NCI-H82 (cell line): ENCODE measurements around the gene TCF12.
A peak's percentile ranks its signal among the peaks of the same experiment; 100 is the strongest.

Experiments used
- DNase-seq: peaks from one replicate; lab custom pipeline; 2025; lab: John Stamatoyannopoulos, UW

TCF12 gene

GRCh38 chr15:57018151-57018550 is 99.7 kb downstream of the TCF12 start:
- DNase-seq = no peak

GRCh38 chr15:57019496-57020160 is 101.2 kb downstream of the TCF12 start:
- DNase-seq = no peak

GRCh38 chr15:57025264-57025926 is 107.0 kb downstream of the TCF12 start:
- no peak for DNase-seq

- DNase-seq = peak; percentile 5
Observed at GRCh38 chr15:57026016-57026592, 107.7 kb downstream of the TCF12 start.

- no peak for DNase-seq
Observed at GRCh38 chr15:57027596-57027995, 109.2 kb downstream of the TCF12 start.

GRCh38 chr15:57028176-57028575 is 109.7 kb downstream of the TCF12 start:
- DNase-seq = no peak

GRCh38 chr15:57030011-57030410 is 111.6 kb downstream of the TCF12 start:
- no peak for DNase-seq

GRCh38 chr15:57031082-57031481 is 112.6 kb downstream of the TCF12 start:
- DNase-seq = peak; percentile 9

- no peak for DNase-seq
Observed at GRCh38 chr15:57031605-57032004, 113.2 kb downstream of the TCF12 start.

- DNase-seq = no peak
Observed at GRCh38 chr15:57032338-57032737, 113.9 kb downstream of the TCF12 start.

GRCh38 chr15:57033715-57034439 is 115.4 kb downstream of the TCF12 start:
- DNase-seq = no peak

GRCh38 chr15:57034613-57035012 is 116.2 kb downstream of the TCF12 start:
- DNase-seq = no peak

GRCh38 chr15:57035664-57036063 is 117.2 kb downstream of the TCF12 start:
- no peak for DNase-seq

- no peak for DNase-seq
Observed at GRCh38 chr15:57036352-57036751, 117.9 kb downstream of the TCF12 start.

GRCh38 chr15:57037548-57037947 is 119.1 kb downstream of the TCF12 start:
- DNase-seq = no peak

- no peak for DNase-seq
Observed at GRCh38 chr15:57038040-57038439, 119.6 kb downstream of the TCF12 start.

GRCh38 chr15:57038496-57038895 is 120.1 kb downstream of the TCF12 start:
- no peak for DNase-seq

GRCh38 chr15:57041416-57041815 is 123.0 kb downstream of the TCF12 start:
- DNase-seq = no peak

- DNase-seq = no peak
Observed at GRCh38 chr15:57044072-57044702, 125.7 kb downstream of the TCF12 start.

GRCh38 chr15:57044970-57045369 is 126.5 kb downstream of the TCF12 start:
- no peak for DNase-seq

- no peak for DNase-seq
Observed at GRCh38 chr15:57045741-57046382, 127.4 kb downstream of the TCF12 start.
